B cell (primary cell): ENCODE data around the gene VSTM2B.

ENCODE experiments used
- EZH2 ChIP-seq: IDR thresholded peaks from 2 replicates; pipeline ENCODE4 v1.6.1; 2012; ENCODE audit warnings: borderline replicate concordance, low read depth, mild to moderate bottlenecking, moderate library complexity, low read length; ENCODE audit not compliant: insufficient read depth, poor library complexity, severe bottlenecking
- TF ChIP-seq, protein P1 (sequence below): fragments of 200-600 bp; IDR thresholded peaks from one replicate; pipeline ENCODE4 v1.8.0; 2022; ENCODE audit warnings: antibody characterized with exemption, mild to moderate bottlenecking

DNA sequence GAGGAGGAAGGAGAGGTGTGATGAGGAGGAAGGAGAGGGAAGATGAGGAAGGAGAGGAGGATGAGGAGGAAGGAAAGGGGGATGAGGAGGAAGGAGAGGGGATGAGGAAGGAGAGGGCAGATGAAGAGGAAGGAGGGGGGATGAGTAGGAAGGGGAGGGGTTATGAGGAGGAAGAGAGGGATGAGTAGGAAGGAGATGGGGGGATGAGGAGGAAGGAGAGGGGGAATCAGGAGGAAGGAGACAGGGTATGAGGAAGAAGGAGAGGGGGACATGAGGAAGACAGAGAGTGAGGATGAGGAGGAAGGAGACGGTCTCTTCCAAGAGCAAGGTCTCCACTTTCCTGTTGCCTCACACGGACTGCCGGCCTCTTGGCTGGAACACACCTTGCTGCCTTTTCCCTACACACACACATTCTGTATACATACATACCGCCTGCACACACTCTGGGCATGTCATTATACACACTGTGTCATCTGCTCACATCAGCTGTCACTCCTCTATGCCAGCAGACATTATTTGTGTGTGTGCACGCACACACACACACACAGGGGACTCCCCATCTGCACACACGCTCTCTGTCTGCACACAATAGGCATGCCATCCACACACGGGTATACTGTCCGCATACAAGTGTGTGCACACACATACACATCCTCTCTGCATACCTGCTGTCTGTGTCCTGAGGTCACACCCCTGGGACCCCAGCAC lies 11.1 kb upstream of the VSTM2B start:
- TF ChIP-seq EZH2, result no peak
- TF ChIP-seq, protein P1, sequence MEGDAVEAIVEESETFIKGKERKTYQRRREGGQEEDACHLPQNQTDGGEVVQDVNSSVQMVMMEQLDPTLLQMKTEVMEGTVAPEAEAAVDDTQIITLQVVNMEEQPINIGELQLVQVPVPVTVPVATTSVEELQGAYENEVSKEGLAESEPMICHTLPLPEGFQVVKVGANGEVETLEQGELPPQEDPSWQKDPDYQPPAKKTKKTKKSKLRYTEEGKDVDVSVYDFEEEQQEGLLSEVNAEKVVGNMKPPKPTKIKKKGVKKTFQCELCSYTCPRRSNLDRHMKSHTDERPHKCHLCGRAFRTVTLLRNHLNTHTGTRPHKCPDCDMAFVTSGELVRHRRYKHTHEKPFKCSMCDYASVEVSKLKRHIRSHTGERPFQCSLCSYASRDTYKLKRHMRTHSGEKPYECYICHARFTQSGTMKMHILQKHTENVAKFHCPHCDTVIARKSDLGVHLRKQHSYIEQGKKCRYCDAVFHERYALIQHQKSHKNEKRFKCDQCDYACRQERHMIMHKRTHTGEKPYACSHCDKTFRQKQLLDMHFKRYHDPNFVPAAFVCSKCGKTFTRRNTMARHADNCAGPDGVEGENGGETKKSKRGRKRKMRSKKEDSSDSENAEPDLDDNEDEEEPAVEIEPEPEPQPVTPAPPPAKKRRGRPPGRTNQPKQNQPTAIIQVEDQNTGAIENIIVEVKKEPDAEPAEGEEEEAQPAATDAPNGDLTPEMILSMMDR, result no peak
